ENCODE measurements around the gene UMODL1.
A peak's percentile ranks its signal among the peaks of the same experiment; 100 is the strongest.

The UMODL1 gene

GRCh38 chr21:42102991-42103390 lies 31.9 kb downstream of the UMODL1 start:
- peaks cover 59% of the 10 kb centered on the region for H3K4me1 ChIP-seq
- no peaks in the 10 kb centered on the region for H3K9me3 ChIP-seq
- TF ChIP-seq Cebpa-rat (IDR thresholded peaks at IDR 0.05), result no peak
- no peaks in the 10 kb centered on the region for H3K36me3 ChIP-seq
- peaks cover 14% of the 10 kb centered on the region; the same call in 1 of the 2 replicates for H3K27me3 ChIP-seq
- no peak overlapping the region for H3K9ac ChIP-seq
- H3K4me2 ChIP-seq, result peak overlapping the region; percentile 65
- no peak overlapping the region for H3K4me3 ChIP-seq
- H3K27ac ChIP-seq, result no peak overlapping the region
- H4K20me1 ChIP-seq, result no peaks in the 10 kb centered on the region

GRCh38 chr21:42103843-42104242 lies 32.7 kb downstream of the UMODL1 start:
- H3K9me3 ChIP-seq, result no peaks in the 10 kb centered on the region
- H3K36me3 ChIP-seq, result no peaks in the 10 kb centered on the region
- H3K27me3 ChIP-seq, result peaks cover 14% of the 10 kb centered on the region; the same call in 1 of the 2 replicates
- no peak overlapping the region for H3K4me3 ChIP-seq
- TF ChIP-seq Cebpa-rat (IDR thresholded peaks at IDR 0.05), result no peak
- no peak overlapping the region for H3K4me2 ChIP-seq
- no peak overlapping the region for H3K27ac ChIP-seq
- peaks cover 64% of the 10 kb centered on the region for H3K4me1 ChIP-seq
- H3K9ac ChIP-seq, result no peak overlapping the region
- H4K20me1 ChIP-seq, result no peaks in the 10 kb centered on the region

GRCh38 chr21:42105476-42106315 lies 34.6 kb downstream of the UMODL1 start:
- H3K4me1 ChIP-seq, result peaks cover 83% of the 10 kb centered on the region

DNA sequence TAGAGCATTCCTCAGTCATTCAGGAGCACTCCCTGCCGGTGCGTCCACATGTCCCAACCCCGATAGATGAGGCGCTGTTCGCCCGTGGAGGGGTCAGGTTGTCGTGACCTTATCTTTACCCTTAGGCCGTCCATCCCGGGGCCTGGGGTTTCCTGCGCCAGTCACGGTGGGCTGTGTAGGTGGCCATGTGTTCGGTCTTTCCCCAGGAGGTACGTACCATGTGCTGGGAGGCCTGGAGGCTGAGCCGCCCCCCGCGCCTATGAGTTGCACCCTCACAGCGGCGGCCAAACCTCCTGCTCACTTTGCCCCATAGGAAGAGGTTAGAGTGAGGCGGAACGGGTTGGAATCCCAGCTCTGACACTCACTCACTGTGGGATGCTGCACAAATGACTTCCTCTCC lies 35.3 kb downstream of the UMODL1 start:
- H3K9me3 ChIP-seq, result no peaks in the 10 kb centered on the region
- H3K4me2 ChIP-seq, result peak overlapping the region; percentile 98
- peak overlapping the region; percentile 89; the same call in 1 of the 2 replicates for H3K27ac ChIP-seq
- TF ChIP-seq Cebpa-rat (IDR thresholded peaks at IDR 0.05), result no peak
- H4K20me1 ChIP-seq, result no peaks in the 10 kb centered on the region
- peaks cover 9% of the 10 kb centered on the region; the same call in 1 of the 2 replicates for H3K27me3 ChIP-seq
- no peak overlapping the region for H3K4me3 ChIP-seq
- H3K9ac ChIP-seq, result no peak overlapping the region
- peaks cover 84% of the 10 kb centered on the region for H3K4me1 ChIP-seq
- H3K36me3 ChIP-seq, result no peaks in the 10 kb centered on the region

More at GRCh38 chr21:42105476-42106315, 34.6 kb downstream of the UMODL1 start:
- no peak for TF ChIP-seq Cebpa-rat (IDR thresholded peaks at IDR 0.05)
- no peaks in the 10 kb centered on the region for H3K36me3 ChIP-seq
- no peaks in the 10 kb centered on the region for H3K9me3 ChIP-seq
- peaks cover 14% of the 10 kb centered on the region; the same call in 1 of the 2 replicates for H3K27me3 ChIP-seq
- peak overlapping the region; percentile 24; the same call in 1 of the 2 replicates for H3K4me2 ChIP-seq
- H3K4me3 ChIP-seq, result no peak overlapping the region
- 0 out of 2 replicates have a peak overlapping the region, but pooled peaks have one; percentile 24 for H3K27ac ChIP-seq
- no peak overlapping the region for H3K9ac ChIP-seq
- H4K20me1 ChIP-seq, result no peaks in the 10 kb centered on the region

DNA sequence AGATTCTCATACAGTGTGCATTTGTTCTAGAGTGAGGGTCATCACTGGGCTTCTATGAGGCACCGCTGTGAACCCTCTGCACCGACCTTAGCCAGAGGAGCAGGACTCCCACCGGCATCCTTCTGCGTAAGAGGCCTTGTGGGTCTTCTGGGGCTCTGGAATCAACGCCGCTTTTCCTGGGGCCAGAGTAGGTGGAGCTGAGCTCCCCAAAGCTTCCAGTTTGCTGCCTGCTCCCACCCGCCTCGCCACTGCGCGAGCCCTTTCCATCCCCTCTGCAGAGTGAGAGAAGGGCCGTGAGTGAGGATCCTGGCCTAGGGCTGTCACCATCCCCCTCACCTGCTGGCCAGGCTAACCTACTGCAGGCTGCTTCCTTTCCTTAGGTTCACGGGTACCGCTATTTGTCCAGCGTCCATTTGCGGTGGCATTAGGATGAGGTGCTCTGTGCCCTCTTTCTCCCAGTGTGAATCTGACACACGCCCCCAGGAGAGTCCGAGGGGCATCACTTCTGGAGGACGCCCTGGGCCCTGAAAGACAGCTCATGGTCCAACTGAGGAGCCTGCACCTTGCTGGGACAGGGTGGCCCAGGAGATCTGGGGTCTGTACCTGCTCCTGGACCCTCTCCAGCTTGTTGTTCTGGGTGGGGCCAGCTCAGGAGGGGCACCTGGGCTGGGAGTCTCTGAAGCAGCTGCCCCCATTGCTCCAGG lies 36.2 kb downstream of the UMODL1 start:
- peak overlapping the region; percentile 98 for H3K4me2 ChIP-seq
- no peaks in the 10 kb centered on the region for H3K9me3 ChIP-seq
- peak overlapping the region; percentile 67 for H3K9ac ChIP-seq
- peak overlapping the region; percentile 41 for H3K4me3 ChIP-seq
- peak overlapping the region; percentile 89 for H3K27ac ChIP-seq
- peaks cover 84% of the 10 kb centered on the region for H3K4me1 ChIP-seq
- TF ChIP-seq Cebpa-rat (IDR thresholded peaks at IDR 0.05), result no peak
- no peaks in the 10 kb centered on the region for H4K20me1 ChIP-seq
- no peaks in the 10 kb centered on the region for H3K36me3 ChIP-seq
- 0 out of 2 replicates have a peak, but pooled peaks cover under 1% of the 10 kb centered on the region for H3K27me3 ChIP-seq

- Histone ChIP-seq H3K27ac (peak overlapping the region; percentile 89), H4K20me1 (no peaks in the 10 kb centered on the region), H3K27me3 (no peaks in the 10 kb centered on the region), H3K4me2 (peak overlapping the region; percentile 98), H3K4me3 (peak overlapping the region; percentile 49), H3K4me1 (peaks cover 85% of the 10 kb centered on the region), H3K36me3 (no peaks in the 10 kb centered on the region), H3K9me3 (no peaks in the 10 kb centered on the region), H3K9ac (peak overlapping the region; percentile 67)
- no peak for TF ChIP-seq Cebpa-rat (IDR thresholded peaks at IDR 0.05)
These were observed 36.9 kb downstream of the UMODL1 start for GRCh38 chr21:42107881-42108553.

DNA sequence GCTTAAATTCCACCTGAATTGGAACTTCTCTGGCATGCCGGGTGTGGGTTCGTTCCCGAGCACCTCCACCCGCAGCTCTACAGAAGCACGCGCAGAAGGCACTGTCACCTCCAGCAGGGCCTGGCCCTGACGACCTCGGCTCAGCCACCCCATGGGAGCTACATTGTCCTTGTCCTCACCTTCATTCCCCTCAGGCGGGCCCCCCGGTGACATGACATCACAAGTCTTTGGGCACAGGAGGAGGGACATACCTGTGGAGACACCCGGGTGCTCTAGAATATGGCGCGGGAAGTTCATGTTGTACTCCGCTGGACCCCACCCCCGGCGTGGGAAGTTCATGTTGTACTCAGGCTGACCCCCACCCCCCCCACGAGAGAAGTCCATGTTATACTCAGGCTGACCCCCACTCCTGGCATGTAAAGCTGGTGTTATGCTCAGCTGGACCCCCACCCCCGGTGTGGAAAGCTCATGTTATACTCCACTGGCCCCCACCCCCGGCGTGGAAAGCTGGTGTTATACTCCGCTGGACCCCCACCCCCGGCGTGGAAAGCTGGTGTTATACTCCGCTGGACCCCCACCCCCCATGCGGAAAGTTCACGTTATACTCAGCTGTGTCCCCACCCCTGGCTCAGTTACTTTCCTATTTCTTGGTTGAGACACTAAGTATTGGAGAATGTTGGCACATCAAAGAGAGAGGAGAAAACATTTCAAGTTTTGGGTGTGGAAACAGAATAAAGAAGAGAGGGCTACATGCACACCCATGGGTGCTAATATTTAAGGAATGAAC lies 37.6 kb downstream of the UMODL1 start:
- Histone ChIP-seq H3K27me3 (no peaks in the 10 kb centered on the region), H3K9ac (peak overlapping the region; percentile 67), H3K27ac (peak overlapping the region; percentile 89), H3K9me3 (no peaks in the 10 kb centered on the region), H3K4me3 (peak overlapping the region; percentile 49; the same call in 1 of the 2 replicates), H4K20me1 (no peaks in the 10 kb centered on the region), H3K4me2 (peak overlapping the region; percentile 98), H3K36me3 (no peaks in the 10 kb centered on the region), H3K4me1 (peaks cover 91% of the 10 kb centered on the region)
- no peak for TF ChIP-seq Cebpa-rat (IDR thresholded peaks at IDR 0.05)

GRCh38 chr21:42109473-42109872 lies 38.4 kb downstream of the UMODL1 start:
- TF ChIP-seq Cebpa-rat (IDR thresholded peaks at IDR 0.05), result no peak
- Histone ChIP-seq H3K4me1 (peaks cover 96% of the 10 kb centered on the region), H3K27me3 (no peaks in the 10 kb centered on the region), H3K27ac (peak overlapping the region; percentile 89), H3K4me3 (no peak overlapping the region), H4K20me1 (no peaks in the 10 kb centered on the region), H3K9me3 (no peaks in the 10 kb centered on the region), H3K9ac (no peak overlapping the region), H3K4me2 (peak overlapping the region; percentile 98), H3K36me3 (no peaks in the 10 kb centered on the region)

Measured in BLaER1 (cell line).